ENCODE data around the gene PPEF2. TPM values are rescaled to one million over a fixed set of nuclear protein-coding genes. Genes with fewer than 3 reads are reported as not detected.
A peak's percentile ranks its signal among the peaks of the same experiment; 100 is the strongest.
"Not testable (repeated sequence)": the region's sequence is repeated elsewhere in the genome, so short reads cannot be mapped to it uniquely, and the experiment has no call there.

PPEF2 gene
- total and polyA plus RNA-seq, 2 experiments from 2014 or later = not detected

DNA sequence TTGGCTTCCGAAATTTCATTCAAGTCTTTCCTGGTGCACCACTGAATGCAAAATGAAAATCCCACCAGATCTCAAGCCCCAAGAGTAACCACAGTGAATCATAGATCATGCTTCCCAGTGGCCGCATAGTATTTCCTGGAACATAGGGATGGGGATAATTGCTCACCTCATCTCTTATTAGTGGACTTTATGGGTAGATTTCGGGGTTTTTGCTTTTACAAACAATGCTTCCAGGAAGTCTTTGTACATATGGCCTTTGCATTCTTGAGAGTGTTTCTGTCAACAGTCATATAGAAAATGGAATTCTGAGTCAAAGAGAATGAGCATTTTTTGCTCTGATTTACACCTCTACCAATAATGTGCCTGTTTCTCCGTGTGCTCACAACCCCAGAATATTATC is 53.4 kb downstream of the PPEF2 start (continued):
- TF ChIP-seq, protein P1, sequence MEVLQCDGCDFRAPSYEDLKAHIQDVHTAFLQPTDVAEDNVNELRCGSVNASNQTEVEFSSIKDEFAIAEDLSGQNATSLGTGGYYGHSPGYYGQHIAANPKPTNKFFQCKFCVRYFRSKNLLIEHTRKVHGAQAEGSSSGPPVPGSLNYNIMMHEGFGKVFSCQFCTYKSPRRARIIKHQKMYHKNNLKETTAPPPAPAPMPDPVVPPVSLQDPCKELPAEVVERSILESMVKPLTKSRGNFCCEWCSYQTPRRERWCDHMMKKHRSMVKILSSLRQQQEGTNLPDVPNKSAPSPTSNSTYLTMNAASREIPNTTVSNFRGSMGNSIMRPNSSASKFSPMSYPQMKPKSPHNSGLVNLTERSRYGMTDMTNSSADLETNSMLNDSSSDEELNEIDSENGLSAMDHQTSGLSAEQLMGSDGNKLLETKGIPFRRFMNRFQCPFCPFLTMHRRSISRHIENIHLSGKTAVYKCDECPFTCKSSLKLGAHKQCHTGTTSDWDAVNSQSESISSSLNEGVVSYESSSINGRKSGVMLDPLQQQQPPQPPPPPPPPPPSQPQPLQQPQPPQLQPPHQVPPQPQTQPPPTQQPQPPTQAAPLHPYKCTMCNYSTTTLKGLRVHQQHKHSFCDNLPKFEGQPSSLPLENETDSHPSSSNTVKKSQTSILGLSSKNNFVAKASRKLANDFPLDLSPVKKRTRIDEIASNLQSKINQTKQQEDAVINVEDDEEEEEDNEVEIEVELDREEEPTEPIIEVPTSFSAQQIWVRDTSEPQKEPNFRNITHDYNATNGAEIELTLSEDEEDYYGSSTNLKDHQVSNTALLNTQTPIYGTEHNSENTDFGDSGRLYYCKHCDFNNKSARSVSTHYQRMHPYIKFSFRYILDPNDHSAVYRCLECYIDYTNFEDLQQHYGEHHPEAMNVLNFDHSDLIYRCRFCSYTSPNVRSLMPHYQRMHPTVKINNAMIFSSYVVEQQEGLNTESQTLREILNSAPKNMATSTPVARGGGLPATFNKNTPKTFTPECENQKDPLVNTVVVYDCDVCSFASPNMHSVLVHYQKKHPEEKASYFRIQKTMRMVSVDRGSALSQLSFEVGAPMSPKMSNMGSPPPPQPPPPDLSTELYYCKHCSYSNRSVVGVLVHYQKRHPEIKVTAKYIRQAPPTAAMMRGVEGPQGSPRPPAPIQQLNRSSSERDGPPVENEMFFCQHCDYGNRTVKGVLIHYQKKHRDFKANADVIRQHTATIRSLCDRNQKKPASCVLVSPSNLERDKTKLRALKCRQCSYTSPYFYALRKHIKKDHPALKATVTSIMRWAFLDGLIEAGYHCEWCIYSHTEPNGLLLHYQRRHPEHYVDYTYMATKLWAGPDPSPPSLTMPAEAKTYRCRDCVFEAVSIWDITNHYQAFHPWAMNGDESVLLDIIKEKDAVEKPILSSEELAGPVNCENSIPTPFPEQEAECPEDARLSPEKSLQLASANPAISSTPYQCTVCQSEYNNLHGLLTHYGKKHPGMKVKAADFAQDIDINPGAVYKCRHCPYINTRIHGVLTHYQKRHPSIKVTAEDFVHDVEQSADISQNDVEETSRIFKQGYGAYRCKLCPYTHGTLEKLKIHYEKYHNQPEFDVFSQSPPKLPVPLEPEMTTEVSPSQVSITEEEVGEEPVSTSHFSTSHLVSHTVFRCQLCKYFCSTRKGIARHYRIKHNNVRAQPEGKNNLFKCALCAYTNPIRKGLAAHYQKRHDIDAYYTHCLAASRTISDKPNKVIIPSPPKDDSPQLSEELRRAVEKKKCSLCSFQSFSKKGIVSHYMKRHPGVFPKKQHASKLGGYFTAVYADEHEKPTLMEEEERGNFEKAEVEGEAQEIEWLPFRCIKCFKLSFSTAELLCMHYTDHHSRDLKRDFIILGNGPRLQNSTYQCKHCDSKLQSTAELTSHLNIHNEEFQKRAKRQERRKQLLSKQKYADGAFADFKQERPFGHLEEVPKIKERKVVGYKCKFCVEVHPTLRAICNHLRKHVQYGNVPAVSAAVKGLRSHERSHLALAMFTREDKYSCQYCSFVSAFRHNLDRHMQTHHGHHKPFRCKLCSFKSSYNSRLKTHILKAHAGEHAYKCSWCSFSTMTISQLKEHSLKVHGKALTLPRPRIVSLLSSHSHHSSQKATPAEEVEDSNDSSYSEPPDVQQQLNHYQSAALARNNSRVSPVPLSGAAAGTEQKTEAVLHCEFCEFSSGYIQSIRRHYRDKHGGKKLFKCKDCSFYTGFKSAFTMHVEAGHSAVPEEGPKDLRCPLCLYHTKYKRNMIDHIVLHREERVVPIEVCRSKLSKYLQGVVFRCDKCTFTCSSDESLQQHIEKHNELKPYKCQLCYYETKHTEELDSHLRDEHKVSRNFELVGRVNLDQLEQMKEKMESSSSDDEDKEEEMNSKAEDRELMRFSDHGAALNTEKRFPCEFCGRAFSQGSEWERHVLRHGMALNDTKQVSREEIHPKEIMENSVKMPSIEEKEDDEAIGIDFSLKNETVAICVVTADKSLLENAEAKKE (CRISPR knock-in tag; IDR thresholded peaks at IDR 0.05) = no peak

DNA sequence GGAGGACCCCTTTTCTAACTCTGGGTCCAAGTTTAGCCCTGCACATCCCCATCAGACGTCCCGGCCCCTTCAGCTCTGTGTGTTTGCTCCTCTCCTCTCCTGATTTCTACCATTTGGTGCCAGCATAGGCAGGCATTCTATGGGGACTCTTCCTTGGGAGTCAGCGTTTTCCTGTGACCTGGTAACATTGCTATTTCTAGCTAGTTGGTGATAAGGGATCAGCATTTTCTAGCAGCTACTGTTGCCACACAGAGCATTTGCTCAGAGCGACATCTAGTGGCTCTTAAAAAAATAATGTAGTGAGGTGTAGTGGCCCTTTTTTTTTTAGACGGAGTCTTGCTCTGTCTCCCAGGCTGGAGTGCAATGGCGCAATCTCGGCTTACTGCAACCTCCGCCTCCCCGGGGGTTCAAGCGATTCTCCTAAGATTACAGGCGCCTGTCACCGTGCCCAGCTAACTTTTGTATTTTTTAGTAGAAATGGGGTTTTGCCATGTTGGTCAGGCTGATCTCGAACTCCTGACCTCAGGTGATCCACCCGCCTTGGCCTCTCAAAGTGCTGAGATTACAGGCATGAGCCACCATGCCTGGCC is 54.0 kb downstream of the PPEF2 start:
- Histone ChIP-seq H2AFZ (peak overlapping the region; percentile 48), H3K4me1 (ENCODE audit: insufficient read depth) (peaks cover 19% of the 10 kb centered on the region)
- H3K27ac Mint-ChIP-seq; H3K36me3 Mint-ChIP-seq (ENCODE audit: low read depth); H3F3A ChIP-seq (replicated peaks; ENCODE audit: low read depth); H3K27ac ChIP-seq (ENCODE audit: low read depth); H4K20me1 ChIP-seq (replicated peaks; ENCODE audit: insufficient read depth); H3K27me3 Mint-ChIP-seq (ENCODE audit: insufficient read depth, low read depth, poor library complexity); H3K9me2 ChIP-seq (ENCODE audit: insufficient read depth); H3K4me3 Mint-ChIP-seq; H3K4me3 ChIP-seq; H3K27me3 ChIP-seq (ENCODE audit: insufficient read depth); H3K9me3 Mint-ChIP-seq; H3K4me2 ChIP-seq; H3K36me3 ChIP-seq (ENCODE audit: insufficient read depth); H3K79me2 ChIP-seq (replicated peaks; ENCODE audit: insufficient read depth): not testable (repeated sequence)
- TF ChIP-seq, protein P2, sequence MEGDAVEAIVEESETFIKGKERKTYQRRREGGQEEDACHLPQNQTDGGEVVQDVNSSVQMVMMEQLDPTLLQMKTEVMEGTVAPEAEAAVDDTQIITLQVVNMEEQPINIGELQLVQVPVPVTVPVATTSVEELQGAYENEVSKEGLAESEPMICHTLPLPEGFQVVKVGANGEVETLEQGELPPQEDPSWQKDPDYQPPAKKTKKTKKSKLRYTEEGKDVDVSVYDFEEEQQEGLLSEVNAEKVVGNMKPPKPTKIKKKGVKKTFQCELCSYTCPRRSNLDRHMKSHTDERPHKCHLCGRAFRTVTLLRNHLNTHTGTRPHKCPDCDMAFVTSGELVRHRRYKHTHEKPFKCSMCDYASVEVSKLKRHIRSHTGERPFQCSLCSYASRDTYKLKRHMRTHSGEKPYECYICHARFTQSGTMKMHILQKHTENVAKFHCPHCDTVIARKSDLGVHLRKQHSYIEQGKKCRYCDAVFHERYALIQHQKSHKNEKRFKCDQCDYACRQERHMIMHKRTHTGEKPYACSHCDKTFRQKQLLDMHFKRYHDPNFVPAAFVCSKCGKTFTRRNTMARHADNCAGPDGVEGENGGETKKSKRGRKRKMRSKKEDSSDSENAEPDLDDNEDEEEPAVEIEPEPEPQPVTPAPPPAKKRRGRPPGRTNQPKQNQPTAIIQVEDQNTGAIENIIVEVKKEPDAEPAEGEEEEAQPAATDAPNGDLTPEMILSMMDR (conservative IDR thresholded peaks at IDR 0.05; ENCODE audit: low read depth in 2 of 2) = peak; percentile 78 to 87
- ATAC-seq (peak; percentile 88), DNase-seq (ENCODE audit: low spot score) (peak; percentile 94)
- peaks cover 26% of the 10 kb centered on the region for H3K4me1 Mint-ChIP-seq
